Nephron (organoid): ENCODE results near the gene HTT.

Experiments
- H3K27ac Mint-ChIP-seq, 3 experiments: 2 replicates each; pipeline ENCODE4 v1.8.0; 2020; ENCODE audit warnings: mixed read lengths in 3 of 3, mild to moderate bottlenecking in 2 of 3, moderate library complexity in 1 of 3
- H3K27me3 Mint-ChIP-seq: 2 replicates; pipeline ENCODE4 v1.8.0; 2021; ENCODE audit warnings: low read depth, mild to moderate bottlenecking, moderate library complexity, mixed read lengths
- H3K36me3 Mint-ChIP-seq: 2 replicates; pipeline ENCODE4 v1.8.0; 2020; ENCODE audit warnings: low read depth, mixed read lengths
- H3K4me1 Mint-ChIP-seq: 2 replicates; pipeline ENCODE4 v1.8.0; 2020; ENCODE audit warnings: mixed read lengths
- H3K4me3 Mint-ChIP-seq, 3 experiments: 2 replicates each; pipeline ENCODE4 v1.8.0; 2020; ENCODE audit warnings: mild to moderate bottlenecking in 3 of 3, mixed read lengths in 3 of 3, moderate library complexity in 2 of 3
- H3K9me3 Mint-ChIP-seq: 2 replicates; pipeline ENCODE4 v1.8.0; 2020; ENCODE audit warnings: mixed read lengths
- CTCF ChIP-seq, 3 experiments: fragments of 200-600 bp; sonication (generic); IDR thresholded peaks; one replicate each; pipeline ENCODE4 v1.5.0; 2021; ENCODE audit warnings: antibody characterized with exemption in 3 of 3; ENCODE audit not compliant: unreplicated experiment in 3 of 3

HTT gene

DNA sequence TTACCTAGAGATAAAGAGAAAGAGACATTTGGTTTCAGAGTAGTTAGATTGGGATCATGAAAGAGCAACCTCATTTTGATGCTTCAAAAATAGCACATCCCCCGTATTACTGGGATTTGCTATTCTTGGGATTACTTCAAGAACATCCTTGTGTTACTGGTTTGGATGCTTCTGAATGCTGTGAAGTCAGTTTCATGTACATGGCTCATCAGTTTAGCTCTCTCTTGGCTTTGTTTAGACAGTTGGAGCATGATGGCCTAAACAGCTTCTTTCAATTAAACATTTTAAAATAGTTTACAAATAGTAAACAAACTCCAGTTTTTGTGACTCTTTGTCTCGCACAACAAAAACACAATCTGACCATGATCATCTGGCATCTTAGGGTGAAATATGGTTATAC lies 23.9 kb downstream of the HTT start:
- Mint-ChIP-seq H3K4me3 (no peak overlapping the region), H3K27me3 (no peaks in the 10 kb centered on the region), H3K36me3 (peaks cover 67% of the 10 kb centered on the region), H3K4me1 (no peaks in the 10 kb centered on the region), H3K9me3 (peaks cover 2% of the 10 kb centered on the region), H3K27ac (no peak overlapping the region)
- no peak for TF ChIP-seq CTCF (IDR thresholded peaks at IDR 0.05; ENCODE audit: unreplicated experiment in 3 of 3)

GRCh38 chr4:3106339-3107186 lies 32.1 kb downstream of the HTT start:
- Mint-ChIP-seq H3K4me3 (no peak overlapping the region), H3K27ac (no peak overlapping the region), H3K4me1 (no peaks in the 10 kb centered on the region), H3K27me3 (no peaks in the 10 kb centered on the region), H3K36me3 (peaks cover 64% of the 10 kb centered on the region), H3K9me3 (no peaks in the 10 kb centered on the region)
- TF ChIP-seq CTCF (IDR thresholded peaks at IDR 0.05; ENCODE audit: unreplicated experiment in 3 of 3), result peak; percentile 94 to 98 (median 95)

GRCh38 chr4:3107271-3107670 lies 32.8 kb downstream of the HTT start:
- Mint-ChIP-seq H3K9me3 (no peaks in the 10 kb centered on the region), H3K27me3 (no peaks in the 10 kb centered on the region), H3K36me3 (peaks cover 66% of the 10 kb centered on the region), H3K27ac (no peak overlapping the region), H3K4me1 (no peaks in the 10 kb centered on the region), H3K4me3 (no peak overlapping the region)
- TF ChIP-seq CTCF (IDR thresholded peaks at IDR 0.05; ENCODE audit: unreplicated experiment in 3 of 3), result no peak

GRCh38 chr4:3107691-3108121 lies 33.2 kb downstream of the HTT start:
- no peaks in the 10 kb centered on the region for H3K9me3 Mint-ChIP-seq
- no peaks in the 10 kb centered on the region for H3K4me1 Mint-ChIP-seq
- H3K27ac Mint-ChIP-seq, result no peak overlapping the region
- H3K4me3 Mint-ChIP-seq, result no peak overlapping the region
- H3K27me3 Mint-ChIP-seq, result no peaks in the 10 kb centered on the region
- H3K36me3 Mint-ChIP-seq, result peaks cover 67% of the 10 kb centered on the region
- TF ChIP-seq CTCF (IDR thresholded peaks at IDR 0.05; ENCODE audit: unreplicated experiment in 3 of 3), result no peak

- no peak overlapping the region for H3K27ac Mint-ChIP-seq
- H3K9me3 Mint-ChIP-seq, result no peaks in the 10 kb centered on the region
- no peaks in the 10 kb centered on the region for H3K4me1 Mint-ChIP-seq
- peaks cover 69% of the 10 kb centered on the region for H3K36me3 Mint-ChIP-seq
- H3K27me3 Mint-ChIP-seq, result no peaks in the 10 kb centered on the region
- no peak overlapping the region for H3K4me3 Mint-ChIP-seq
- no peak for TF ChIP-seq CTCF (IDR thresholded peaks at IDR 0.05; ENCODE audit: unreplicated experiment in 3 of 3)
Observed at GRCh38 chr4:3108211-3108610, 33.7 kb downstream of the HTT start.

- no peaks in the 10 kb centered on the region for H3K9me3 Mint-ChIP-seq
- no peak for TF ChIP-seq CTCF (IDR thresholded peaks at IDR 0.05; ENCODE audit: unreplicated experiment in 3 of 3)
- H3K36me3 Mint-ChIP-seq, result peaks cover 85% of the 10 kb centered on the region
- H3K27ac Mint-ChIP-seq, result no peak overlapping the region
- no peak overlapping the region for H3K4me3 Mint-ChIP-seq
- no peaks in the 10 kb centered on the region for H3K27me3 Mint-ChIP-seq
- no peaks in the 10 kb centered on the region for H3K4me1 Mint-ChIP-seq
Observed at GRCh38 chr4:3111461-3111860, 37.0 kb downstream of the HTT start.
